Sciatic nerve (tissue), 2 donors: ENCODE data around the gene RFWD3. TPM values are rescaled to one million over a fixed set of nuclear protein-coding genes. Genes with fewer than 3 reads are reported as not detected.

Source experiments
- ATAC-seq: fragments of 200-7000 bp; cut with Tn5 transposase; one replicate; pipeline ENCODE4 v1.9.1; 2020; ENCODE audit warnings: mild to moderate bottlenecking, moderate library complexity
- DNase-seq: peaks from one replicate; pipeline ENCODE4 v3.0.0-alpha.2; 2020; ENCODE audit warnings: low spot score
- intact Hi-C: fragments of 100-400 bp; cut with DNase I; formaldehyde crosslinking; loops from one replicate; pipeline ENCODE4 v1.14.2; 2022
- total RNA-seq: library from RNA; stranded (reverse); fragmentation: NEBNext Ultra II Directional; extraction: Animal tissue kit (Norgen Biotek cat#: 25700); gene quantifications from one replicate; pipeline ENCODE4 v1.2.1, GENCODE V29; 2021
- donor health status: DM: no; HTN: no; CAD: no.
- donor health status: DM: no; HTN: no; CAD: no.

Gene RFWD3
- total RNA-seq: 18.4 TPM

DNA sequence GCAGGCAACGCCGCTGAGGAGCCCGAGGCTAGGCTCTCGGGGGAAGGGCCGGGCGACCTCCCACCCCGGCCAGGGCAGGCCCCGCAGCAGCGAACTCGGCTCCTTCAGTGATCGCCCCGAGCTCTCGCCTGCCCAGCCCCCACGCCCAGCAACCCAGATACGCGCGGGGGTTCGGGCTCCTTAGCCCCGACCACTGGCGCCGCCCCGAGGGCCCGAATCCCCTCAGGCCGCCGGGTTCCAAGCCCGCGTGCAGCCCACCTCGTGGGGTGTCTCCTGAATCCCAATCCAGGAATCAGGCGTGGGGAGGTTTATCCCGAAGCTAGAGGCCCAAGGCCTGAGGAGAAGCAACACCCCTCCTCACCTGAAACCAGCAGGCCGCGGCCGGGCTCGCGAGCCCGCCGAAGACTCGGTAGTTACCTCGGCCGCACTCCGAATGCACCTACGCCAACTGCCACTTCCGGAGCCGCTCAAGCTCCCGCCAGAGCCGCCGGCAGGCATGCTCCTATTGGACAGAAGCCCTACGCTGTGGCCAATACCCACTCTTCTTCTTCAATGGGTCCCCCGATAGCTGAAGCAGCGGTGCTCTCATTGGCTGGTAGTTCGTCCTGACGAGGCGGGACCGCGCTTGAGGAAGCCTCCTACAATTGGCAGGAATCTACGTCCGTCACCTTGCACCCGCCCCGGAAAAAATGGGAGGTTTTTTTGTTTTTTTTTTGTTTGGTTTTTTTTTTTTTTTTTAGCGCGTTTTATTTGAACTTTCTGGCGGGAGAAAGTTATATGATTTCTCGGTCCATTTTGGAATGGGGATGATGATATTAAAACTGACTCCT lies at the start of gene RFWD3:
Gene RFWD3 (minus strand): TSS at position 453 of the 830 bp plus-strand sequence. CDS start 5,428 bp downstream, outside the sequence.
- DNase-seq: peak; percentile 97
- peak; percentile 100 for ATAC-seq
- intact Hi-C loops: no loop called here

GRCh38 chr16:74716355-74716754 lies 49.7 kb upstream of the RFWD3 start:
- ATAC-seq: no peak
- no peak for DNase-seq
- intact Hi-C loops: loop anchor here (10.0 kb wide), 1 partner anchor 138 kb away; no protein-coding TSS in a partner anchor

DNA sequence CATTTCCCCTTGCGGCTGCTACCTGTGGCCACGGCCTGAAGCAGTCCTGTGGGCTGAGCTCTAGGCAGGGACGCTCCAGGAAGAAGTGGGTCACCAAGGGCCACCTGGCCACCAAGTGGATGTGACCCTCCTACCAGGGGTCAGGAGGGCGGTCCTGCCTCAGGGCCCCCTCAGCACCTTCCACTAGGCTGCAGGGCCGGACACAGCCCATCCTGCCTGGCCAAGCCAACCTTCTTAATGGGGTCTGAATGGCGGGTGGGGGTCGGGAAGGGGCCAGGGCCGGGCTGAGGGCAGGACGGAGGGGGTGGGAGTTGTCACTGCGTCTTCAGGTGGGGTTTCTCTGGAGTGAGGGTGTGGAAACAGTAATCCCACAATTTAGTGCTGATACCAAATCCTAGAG lies 47.2 kb upstream of the RFWD3 start:
- intact Hi-C loops: loop anchor here (10.0 kb wide), 1 partner anchor 141 kb away; no protein-coding TSS in a partner anchor
- no peak for DNase-seq

GRCh38 chr16:74713325-74713724 lies 46.6 kb upstream of the RFWD3 start:
- intact Hi-C loops: loop anchor here (10.0 kb wide), 1 partner anchor 141 kb away; no protein-coding TSS in a partner anchor
- ATAC-seq (no peak), DNase-seq (no peak)

More for the DNA sequence above, 47.2 kb upstream of the RFWD3 start:
- ATAC-seq: no peak

DNA sequence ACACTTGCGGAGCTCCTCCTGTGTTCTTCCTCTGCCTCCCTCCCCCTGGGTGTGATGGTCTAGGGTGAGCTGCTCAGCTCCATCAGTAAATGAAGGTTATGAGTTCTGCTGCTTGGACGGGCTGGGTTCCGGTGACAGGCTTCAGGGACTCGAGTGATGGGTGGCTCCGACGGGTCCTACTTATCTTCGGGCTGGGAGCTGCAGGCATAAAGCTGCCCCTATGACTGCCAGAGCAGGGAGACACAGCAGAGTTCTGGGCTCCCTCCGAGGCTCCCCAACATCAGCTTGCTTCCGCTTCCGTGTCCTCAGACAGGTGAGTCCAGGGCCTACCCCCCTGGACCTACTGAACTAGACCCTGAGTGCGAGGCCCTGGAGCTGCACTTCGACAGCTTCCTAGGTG lies 45.3 kb upstream of the RFWD3 start:
- ATAC-seq (no peak), DNase-seq (no peak)
- intact Hi-C loops: loop anchor here (10.0 kb wide), 1 partner anchor 143 kb away; no protein-coding TSS in a partner anchor

DNA sequence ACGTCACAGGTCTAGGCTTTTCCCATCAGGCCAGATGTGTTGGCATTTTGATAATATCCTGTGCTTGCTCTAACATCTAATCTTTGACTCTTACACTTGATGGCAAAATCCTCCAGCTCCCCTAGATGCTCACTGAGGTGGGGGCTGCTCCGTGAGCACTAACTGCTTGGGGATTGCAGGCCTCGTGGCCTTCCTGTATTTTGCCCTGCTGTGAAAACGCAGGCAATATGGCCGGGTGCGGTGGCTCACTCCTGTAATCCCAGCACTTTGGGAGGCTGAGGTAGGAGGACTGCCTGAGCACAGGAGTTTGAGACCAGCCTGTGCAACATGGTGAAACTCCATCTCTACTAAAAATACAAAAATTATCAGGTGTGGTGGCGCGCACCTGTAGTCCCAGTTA lies 43.7 kb upstream of the RFWD3 start:
- DNase-seq (no peak), ATAC-seq (no peak)
- intact Hi-C loops: loop anchor here (10.0 kb wide), 1 partner anchor 144 kb away; no protein-coding TSS in a partner anchor

- peak; percentile 90 for DNase-seq
- intact Hi-C loops: no loop called here
- peak; percentile 94 for ATAC-seq
These were observed 42.8 kb upstream of the RFWD3 start for GRCh38 chr16:74709441-74709877.

DNA sequence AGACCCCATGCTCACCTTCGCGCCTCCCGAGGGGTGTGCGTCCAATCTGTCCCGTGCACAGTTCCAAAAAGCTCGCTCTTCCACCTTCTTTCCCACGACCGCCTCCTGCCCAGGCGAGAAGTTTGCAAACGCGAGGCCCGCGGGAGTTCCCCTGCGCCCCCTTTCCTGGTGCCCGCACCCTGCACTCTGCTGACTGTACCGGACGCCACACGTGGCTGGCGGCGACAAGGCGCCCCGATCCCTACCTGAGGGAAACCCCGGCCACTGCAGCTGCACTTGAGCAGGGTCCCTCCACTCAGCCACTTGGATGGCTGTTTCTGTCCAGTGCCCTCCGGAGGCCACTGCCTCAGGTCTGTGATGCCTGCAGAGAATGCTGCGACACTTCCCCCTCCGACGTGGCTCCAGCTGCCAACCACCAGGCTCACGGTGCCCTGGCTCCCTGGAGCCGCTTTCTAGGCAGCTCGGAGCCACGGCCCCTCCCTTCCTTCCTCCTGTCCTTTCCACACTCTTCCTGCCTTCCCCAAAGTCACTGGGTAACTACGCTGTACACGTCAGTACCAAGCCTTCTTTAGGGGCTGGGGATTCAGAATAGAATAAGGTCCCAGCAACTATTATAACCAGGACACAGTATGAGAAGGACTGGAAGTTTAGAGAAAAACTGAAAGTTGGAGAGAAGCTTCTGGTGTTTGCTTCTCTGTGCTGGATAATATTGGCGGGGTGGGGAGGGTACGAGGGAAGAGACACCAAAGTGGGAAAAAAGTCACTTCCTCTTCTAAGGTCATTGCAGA lies 34.0 kb upstream of the RFWD3 start, which contains the start of gene MLKL:
Gene MLKL (minus strand): TSS at position 425 of the 788 bp plus-strand sequence. CDS start 5,105 bp downstream, outside the sequence.
- ATAC-seq: peak; percentile 80
- intact Hi-C loops: no loop called here
- peak; percentile 72 for DNase-seq

DNA sequence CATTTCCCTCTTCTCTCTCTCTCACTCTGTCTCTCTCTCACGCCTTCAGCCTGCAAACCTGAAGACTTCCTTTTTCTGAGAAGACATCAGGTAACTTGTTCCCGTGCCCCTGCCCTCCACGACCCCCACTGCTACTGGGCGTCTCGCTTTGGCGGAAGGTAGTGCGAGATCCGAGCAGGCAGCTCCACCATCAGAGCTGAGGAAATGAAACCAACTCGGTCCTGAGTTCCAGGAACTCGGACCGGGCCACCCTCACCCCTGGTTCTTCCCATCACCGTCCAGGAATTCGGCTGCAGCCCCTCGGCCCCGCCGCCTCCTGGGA lies 33.4 kb upstream of the RFWD3 start:
- DNase-seq: peak; percentile 58
- intact Hi-C loops: no loop called here
- ATAC-seq: peak; percentile 38

- no peak for ATAC-seq
- intact Hi-C loops: no loop called here
- DNase-seq: no peak
These were observed 33.0 kb upstream of the RFWD3 start for GRCh38 chr16:74699666-74700065.

DNA sequence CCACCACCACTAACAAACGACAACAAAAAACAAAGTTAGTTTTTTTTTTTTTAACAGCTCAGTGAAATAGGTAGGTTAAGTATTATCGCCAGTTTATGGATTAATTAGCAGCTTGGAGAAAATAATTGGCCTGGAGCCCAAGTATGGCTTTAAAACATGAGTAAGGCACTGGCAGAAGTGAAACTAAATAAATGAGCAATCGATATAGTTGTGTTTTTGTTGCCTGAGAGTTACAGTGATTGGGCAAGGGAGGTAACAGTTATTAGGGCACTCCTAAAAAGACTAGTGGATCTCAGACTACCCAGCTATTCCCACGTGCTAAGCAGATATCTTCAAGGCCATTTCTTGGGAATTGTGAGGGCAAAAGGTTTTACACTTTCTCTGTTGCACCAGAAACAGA lies 31.5 kb upstream of the RFWD3 start:
- no peak for ATAC-seq
- DNase-seq: no peak
- intact Hi-C loops: no loop called here

DNA sequence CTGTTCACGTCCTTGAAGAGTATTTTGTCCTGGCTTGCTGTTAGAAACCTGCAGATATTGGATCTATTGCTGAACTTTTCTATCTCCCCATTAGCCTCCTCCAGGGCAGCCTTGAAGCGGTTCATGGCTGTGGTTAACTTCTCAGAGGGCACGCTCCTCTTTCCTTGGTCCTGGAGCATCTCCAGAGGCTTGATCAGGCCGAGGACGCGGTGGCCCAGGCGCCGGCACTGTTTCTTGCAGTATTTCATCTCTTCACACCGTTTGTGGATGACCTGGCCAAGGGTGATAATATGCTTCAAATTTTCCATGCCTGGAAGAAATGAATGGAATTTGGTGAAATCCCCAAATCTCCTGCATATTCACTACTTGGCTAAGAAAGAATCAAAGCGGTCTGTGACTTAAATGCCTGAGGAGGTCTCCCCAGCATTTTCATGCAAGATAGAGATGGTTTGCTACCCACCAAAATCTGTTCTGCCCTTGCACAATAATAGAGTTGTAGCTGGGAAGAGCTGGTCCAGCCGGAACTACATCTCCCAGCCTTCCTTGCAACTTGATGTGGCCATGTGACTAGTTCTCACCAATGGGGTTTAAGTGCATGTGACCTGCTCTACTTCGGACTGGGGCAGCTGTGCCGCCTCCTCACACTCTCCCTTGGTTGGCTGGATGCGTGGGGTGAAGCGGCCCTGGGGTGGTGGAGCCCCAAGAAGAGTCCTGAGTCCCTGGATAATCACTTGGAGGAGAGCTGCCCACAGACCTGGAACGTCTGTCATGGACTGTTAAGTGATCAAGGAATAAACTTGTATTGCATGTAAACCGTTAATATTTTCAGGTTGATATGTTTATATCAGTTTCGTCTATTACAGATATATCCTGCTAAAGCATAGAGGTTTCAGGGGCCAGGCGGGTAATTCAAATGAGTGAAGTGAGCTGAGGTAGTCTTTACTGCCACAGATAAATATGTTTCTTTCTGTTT lies 29.1 kb upstream of the RFWD3 start:
- intact Hi-C loops: no loop called here
- ATAC-seq (peak; percentile 98), DNase-seq (peak; percentile 86)

- DNase-seq (no peak), ATAC-seq (no peak)
- intact Hi-C loops: no loop called here
These were observed 24.6 kb upstream of the RFWD3 start for GRCh38 chr16:74691093-74691855.

- DNase-seq: no peak
- ATAC-seq: no peak
- intact Hi-C loops: no loop called here
These were observed 15.9 kb upstream of the RFWD3 start for GRCh38 chr16:74682556-74682955.

- ATAC-seq (no peak), DNase-seq (no peak)
- intact Hi-C loops: no loop called here
These were observed 14.0 kb upstream of the RFWD3 start for GRCh38 chr16:74680681-74681080.

DNA sequence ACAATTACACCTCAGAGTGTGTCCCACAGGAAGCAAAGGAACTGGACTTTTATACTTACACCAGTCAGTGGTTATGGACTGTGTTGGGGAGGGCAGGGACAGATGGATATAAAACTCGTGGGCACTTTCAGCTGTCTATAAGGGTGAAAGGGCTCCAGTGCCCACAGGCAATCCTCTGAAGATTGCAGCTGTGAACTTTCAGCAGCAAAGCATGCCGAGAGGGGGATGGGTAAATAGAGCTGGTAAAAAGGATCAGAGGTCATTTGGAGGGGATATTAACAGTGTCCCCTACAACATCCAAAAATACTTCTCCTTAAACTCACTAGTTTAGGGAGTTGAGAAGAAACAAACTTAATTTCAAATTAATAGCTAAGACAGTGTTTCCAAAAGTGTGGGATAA lies 13.3 kb upstream of the RFWD3 start:
- intact Hi-C loops: no loop called here
- ATAC-seq (no peak), DNase-seq (no peak)

DNA sequence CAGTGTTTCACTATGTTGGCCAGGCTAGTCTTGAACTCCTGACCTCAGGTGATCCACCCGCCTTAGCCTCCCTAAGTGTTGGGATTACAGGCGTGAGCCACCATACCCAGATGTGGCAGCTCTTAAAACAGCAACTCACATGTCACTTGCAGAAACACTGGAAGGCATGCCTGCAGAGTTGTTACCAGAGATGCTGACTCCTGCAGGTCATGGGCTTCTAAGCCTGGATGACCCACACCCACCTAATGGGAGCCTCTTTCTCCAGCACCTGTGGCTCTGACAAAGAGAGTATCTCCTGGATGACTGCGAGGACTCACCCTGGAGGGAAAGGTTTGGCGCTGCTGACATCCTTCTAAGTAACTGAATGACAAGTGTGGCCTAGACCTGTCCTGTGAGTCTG lies 11.2 kb upstream of the RFWD3 start:
- intact Hi-C loops: no loop called here
- ATAC-seq: no peak

GRCh38 chr16:74673876-74674275 lies 7.2 kb upstream of the RFWD3 start:
- ATAC-seq (no peak), DNase-seq (no peak)
- intact Hi-C loops: no loop called here

More for the DNA sequence above, 11.2 kb upstream of the RFWD3 start:
- no peak for DNase-seq
